NK-92 (cell line): ENCODE results near the gene NFIB.

ENCODE experiments used
- DNase-seq: peaks from one replicate; lab custom pipeline; 2025; ENCODE audit not compliant: unreplicated experiment; lab: John Stamatoyannopoulos, UW

NFIB gene

GRCh38 chr9:14052359-14052758 lies 261.6 kb downstream of the NFIB start:
- no peak for DNase-seq

DNA sequence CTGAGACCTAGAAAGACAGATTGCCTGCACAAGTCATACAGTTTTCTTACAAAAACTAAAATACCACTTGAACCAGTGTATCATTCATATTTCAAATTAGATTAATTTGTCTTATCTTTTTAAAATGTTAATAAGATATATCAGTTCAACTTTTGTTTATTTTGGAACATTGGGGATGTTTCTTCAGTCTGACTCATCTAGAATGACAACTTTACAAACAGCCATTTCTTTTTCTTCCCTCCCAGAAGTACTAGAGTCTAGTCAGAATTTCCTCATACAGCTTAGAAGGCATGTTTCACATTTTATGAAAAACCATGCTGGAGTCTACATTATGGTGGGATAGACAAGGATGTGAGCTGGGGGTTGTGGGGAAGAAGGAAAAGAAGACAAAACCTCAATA lies 262.5 kb downstream of the NFIB start:
- no peak for DNase-seq

DNA sequence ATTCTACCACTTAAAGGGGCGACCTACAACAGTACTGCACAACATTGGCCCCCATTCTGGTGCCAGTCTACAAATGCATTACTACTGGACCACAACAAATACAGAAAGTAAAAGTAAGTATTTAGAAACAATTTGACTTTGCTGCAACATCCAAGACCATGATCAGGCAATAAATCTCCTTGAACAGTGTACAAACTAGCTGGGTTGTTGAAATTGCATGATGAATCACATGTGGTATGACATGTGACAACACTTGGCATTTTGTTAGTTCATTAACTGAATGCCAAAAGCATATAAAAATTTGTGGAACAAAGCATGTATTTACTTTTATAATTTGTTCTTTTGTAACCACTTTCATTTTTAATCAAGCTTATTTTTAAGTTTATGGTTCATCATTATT lies 270.5 kb downstream of the NFIB start:
- DNase-seq, result no peak

DNA sequence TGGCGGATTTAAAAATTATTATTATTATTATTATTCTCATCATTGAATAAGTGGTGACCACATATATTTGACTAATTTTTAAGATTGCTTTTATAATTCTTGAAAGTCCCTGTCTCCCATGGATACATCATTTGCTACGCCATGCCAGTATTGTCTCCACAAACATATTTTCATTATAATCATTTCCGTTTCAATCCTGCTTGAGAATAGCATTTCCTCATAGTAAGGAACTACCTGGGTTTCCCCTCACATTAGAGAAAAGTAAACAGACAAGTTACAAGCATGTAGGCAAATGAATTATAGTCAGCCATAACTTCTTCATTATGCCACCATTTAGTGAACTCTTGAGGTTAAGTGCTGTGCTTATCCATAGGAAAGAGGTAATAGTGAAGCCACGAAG lies 276.6 kb downstream of the NFIB start:
- no peak for DNase-seq

DNA sequence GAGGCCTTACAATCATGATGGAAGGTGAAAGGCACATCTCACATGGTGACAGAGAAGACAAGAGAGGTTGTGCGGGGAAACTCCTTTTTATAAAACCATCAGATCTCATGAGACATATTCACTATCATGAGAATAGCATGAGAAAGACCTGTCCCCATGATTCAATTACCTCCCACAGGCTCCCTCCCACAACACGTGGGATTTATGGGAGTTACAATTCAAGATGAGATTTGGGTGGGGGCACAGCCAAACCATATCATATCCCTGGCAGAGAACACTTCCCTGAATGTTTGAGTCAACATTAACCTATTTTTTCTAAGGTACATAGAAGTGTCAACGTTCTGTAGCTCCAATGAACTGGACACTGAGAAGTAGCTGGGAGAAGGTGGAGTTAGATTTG lies 280.9 kb downstream of the NFIB start:
- DNase-seq, result no peak
